ENCODE data around the gene CTSO.
"Not testable (repeated sequence)": the region's sequence is repeated elsewhere in the genome, so short reads cannot be mapped to it uniquely, and the experiment has no call there.

Gene CTSO

GRCh38 chr4:155941085-155941790 is 12.4 kb downstream of the CTSO start:
- Histone ChIP-seq H3K36me3 (ENCODE audit: low read depth) (no peaks in the 10 kb centered on the region), H3K4me1 (ENCODE audit: insufficient read depth, poor library complexity, severe bottlenecking) (no peaks in the 10 kb centered on the region), H3K9me3 (ENCODE audit: severe bottlenecking) (no peaks in the 10 kb centered on the region), H3K27ac (ENCODE audit: poor library complexity, severe bottlenecking) (no peak overlapping the region), H3K4me3 (ENCODE audit: severe bottlenecking) (no peak overlapping the region), H3K27me3 (ENCODE audit: insufficient read depth, poor library complexity, severe bottlenecking) (no peaks in the 10 kb centered on the region)
- DNase-seq (ENCODE audit: low spot score) (no peak), ATAC-seq (ENCODE audit: low read depth) (no peak; the same call in 2 of the 3 replicates)
- TF ChIP-seq, protein P1, sequence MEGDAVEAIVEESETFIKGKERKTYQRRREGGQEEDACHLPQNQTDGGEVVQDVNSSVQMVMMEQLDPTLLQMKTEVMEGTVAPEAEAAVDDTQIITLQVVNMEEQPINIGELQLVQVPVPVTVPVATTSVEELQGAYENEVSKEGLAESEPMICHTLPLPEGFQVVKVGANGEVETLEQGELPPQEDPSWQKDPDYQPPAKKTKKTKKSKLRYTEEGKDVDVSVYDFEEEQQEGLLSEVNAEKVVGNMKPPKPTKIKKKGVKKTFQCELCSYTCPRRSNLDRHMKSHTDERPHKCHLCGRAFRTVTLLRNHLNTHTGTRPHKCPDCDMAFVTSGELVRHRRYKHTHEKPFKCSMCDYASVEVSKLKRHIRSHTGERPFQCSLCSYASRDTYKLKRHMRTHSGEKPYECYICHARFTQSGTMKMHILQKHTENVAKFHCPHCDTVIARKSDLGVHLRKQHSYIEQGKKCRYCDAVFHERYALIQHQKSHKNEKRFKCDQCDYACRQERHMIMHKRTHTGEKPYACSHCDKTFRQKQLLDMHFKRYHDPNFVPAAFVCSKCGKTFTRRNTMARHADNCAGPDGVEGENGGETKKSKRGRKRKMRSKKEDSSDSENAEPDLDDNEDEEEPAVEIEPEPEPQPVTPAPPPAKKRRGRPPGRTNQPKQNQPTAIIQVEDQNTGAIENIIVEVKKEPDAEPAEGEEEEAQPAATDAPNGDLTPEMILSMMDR (IDR thresholded peaks at IDR 0.05; ENCODE audit: poor library complexity, severe bottlenecking): no peak

DNA sequence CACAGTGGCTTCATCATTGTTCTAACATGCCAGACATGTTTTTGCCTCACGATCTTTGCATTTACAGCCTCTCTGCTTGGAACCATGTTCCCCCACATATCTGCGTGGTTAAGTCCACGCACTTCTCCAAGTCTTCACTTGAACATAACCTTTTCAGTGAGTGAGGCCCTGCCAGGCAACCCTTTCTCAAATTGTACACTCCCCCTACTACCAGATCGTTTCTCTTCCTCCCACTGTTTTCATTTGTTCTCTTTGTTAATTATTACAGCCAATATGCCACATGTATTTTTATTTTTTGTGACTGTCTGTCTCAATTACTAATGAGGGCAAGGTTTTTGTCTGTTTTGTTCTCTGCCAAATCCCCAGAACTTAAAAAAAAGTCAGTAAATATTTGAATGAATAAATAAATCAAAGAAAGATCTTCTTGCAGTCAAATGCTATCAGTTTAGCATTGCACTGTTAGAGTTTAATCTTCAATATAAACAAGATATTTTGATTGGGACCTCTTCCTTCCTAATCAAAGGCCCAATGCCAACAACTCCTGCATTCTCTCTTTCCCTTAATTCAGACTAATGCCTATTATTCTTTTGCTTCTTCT is 18.2 kb downstream of the CTSO start:
- Histone ChIP-seq H3K4me1 (ENCODE audit: insufficient read depth, poor library complexity, severe bottlenecking) (no peaks in the 10 kb centered on the region), H3K9me3 (ENCODE audit: severe bottlenecking) (no peaks in the 10 kb centered on the region), H3K27ac (ENCODE audit: poor library complexity, severe bottlenecking) (no peak overlapping the region), H3K4me3 (ENCODE audit: severe bottlenecking) (no peak overlapping the region), H3K27me3 (ENCODE audit: insufficient read depth, poor library complexity, severe bottlenecking) (no peaks in the 10 kb centered on the region), H3K36me3 (ENCODE audit: low read depth) (no peaks in the 10 kb centered on the region)
- no peak for DNase-seq (ENCODE audit: low spot score)
- TF ChIP-seq, protein P1 (IDR thresholded peaks at IDR 0.05; ENCODE audit: poor library complexity, severe bottlenecking): no peak
- no peak for ATAC-seq (ENCODE audit: low read depth)

- not testable (repeated sequence) for H3K27me3 ChIP-seq (ENCODE audit: insufficient read depth, poor library complexity, severe bottlenecking); DNase-seq (ENCODE audit: low spot score); ATAC-seq (ENCODE audit: low read depth); H3K9me3 ChIP-seq (ENCODE audit: severe bottlenecking); H3K4me3 ChIP-seq (ENCODE audit: severe bottlenecking); H3K4me1 ChIP-seq (ENCODE audit: insufficient read depth, poor library complexity, severe bottlenecking); H3K36me3 ChIP-seq (ENCODE audit: low read depth); H3K27ac ChIP-seq (ENCODE audit: poor library complexity, severe bottlenecking)
Observed at GRCh38 chr4:155934634-155935033, 19.0 kb downstream of the CTSO start.

- TF ChIP-seq, protein P1 (IDR thresholded peaks at IDR 0.05; ENCODE audit: poor library complexity, severe bottlenecking): no peak
- H3K4me1 ChIP-seq (ENCODE audit: insufficient read depth, poor library complexity, severe bottlenecking): no peaks in the 10 kb centered on the region
Observed at GRCh38 chr4:155931634-155932033, 22.0 kb downstream of the CTSO start.

DNA sequence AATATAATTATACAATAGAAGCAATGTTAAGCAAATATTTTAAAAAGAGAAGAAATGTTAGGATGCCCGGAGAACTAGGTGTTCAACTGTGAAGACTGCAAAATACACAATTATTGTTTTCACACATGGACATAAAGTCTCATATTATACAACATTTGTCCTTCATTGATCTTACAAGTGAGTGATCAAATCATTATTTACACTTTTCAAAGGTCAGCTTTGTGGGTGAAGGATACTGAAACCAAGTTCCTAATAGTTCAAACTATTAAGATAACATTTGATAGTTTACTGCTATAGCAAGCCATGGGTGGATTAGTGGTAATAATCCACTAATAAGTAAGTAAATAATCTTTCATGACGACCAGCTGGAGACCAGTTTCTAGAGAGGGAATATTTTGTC is 23.3 kb downstream of the CTSO start:
- no peaks in the 10 kb centered on the region for H3K4me1 ChIP-seq (ENCODE audit: insufficient read depth, poor library complexity, severe bottlenecking)
- no peaks in the 10 kb centered on the region for H3K27me3 ChIP-seq (ENCODE audit: insufficient read depth, poor library complexity, severe bottlenecking)
- TF ChIP-seq, protein P1 (IDR thresholded peaks at IDR 0.05; ENCODE audit: poor library complexity, severe bottlenecking): no peak
- ATAC-seq (ENCODE audit: low read depth) (no peak), DNase-seq (ENCODE audit: low spot score) (no peak)
- H3K36me3 ChIP-seq (ENCODE audit: low read depth): no peaks in the 10 kb centered on the region
- no peak overlapping the region for H3K4me3 ChIP-seq (ENCODE audit: severe bottlenecking)
- H3K27ac ChIP-seq (ENCODE audit: poor library complexity, severe bottlenecking): no peak overlapping the region
- no peaks in the 10 kb centered on the region for H3K9me3 ChIP-seq (ENCODE audit: severe bottlenecking)

More at GRCh38 chr4:155931634-155932033, 22.0 kb downstream of the CTSO start:
- Histone ChIP-seq H3K27ac (ENCODE audit: poor library complexity, severe bottlenecking) (no peak overlapping the region), H3K9me3 (ENCODE audit: severe bottlenecking) (no peaks in the 10 kb centered on the region), H3K36me3 (ENCODE audit: low read depth) (no peaks in the 10 kb centered on the region), H3K4me3 (ENCODE audit: severe bottlenecking) (no peak overlapping the region), H3K27me3 (ENCODE audit: insufficient read depth, poor library complexity, severe bottlenecking) (no peaks in the 10 kb centered on the region)
- no peak for ATAC-seq (ENCODE audit: low read depth)
- no peak for DNase-seq (ENCODE audit: low spot score)
